Stimulated activated CD4-positive, alpha-beta T cell treated with anti-CD3 and anti-CD28 coated beads, Interleukin-2, amount 100 ng/mL, for 4 hours (primary cell): ENCODE results near the gene MSRB2.
"Not testable (repeated sequence)": the region's sequence is repeated elsewhere in the genome, so short reads cannot be mapped to it uniquely, and the experiment has no call there.

ENCODE experiments used
- DNase-seq: peaks from one replicate; pipeline ENCODE4 v3.0.0-alpha.2; 2020; ENCODE audit warnings: low read depth

Gene MSRB2

GRCh38 chr10:23070092-23070912 lies 25.1 kb upstream of the MSRB2 start:
- not testable (repeated sequence) for DNase-seq

GRCh38 chr10:23070913-23071218 lies 24.5 kb upstream of the MSRB2 start:
- no peak for DNase-seq

GRCh38 chr10:23072593-23072992 lies 22.8 kb upstream of the MSRB2 start:
- DNase-seq, result not testable (repeated sequence)

- no peak for DNase-seq
Measured at GRCh38 chr10:23073527-23073926, 21.9 kb upstream of the MSRB2 start.

- no peak for DNase-seq
Measured at GRCh38 chr10:23075672-23076071, 19.7 kb upstream of the MSRB2 start.

GRCh38 chr10:23078114-23078513 lies 17.3 kb upstream of the MSRB2 start:
- DNase-seq, result no peak

- DNase-seq, result no peak
Measured at GRCh38 chr10:23079700-23080099, 15.7 kb upstream of the MSRB2 start.

- DNase-seq, result no peak
Measured at GRCh38 chr10:23080262-23080661, 15.1 kb upstream of the MSRB2 start.

GRCh38 chr10:23081221-23081750 lies 14.1 kb upstream of the MSRB2 start:
- DNase-seq, result no peak

- no peak for DNase-seq
Measured at GRCh38 chr10:23081891-23082290, 13.5 kb upstream of the MSRB2 start.

- no peak for DNase-seq
Measured at GRCh38 chr10:23088609-23089008, 6.8 kb upstream of the MSRB2 start.

- no peak for DNase-seq
Measured at GRCh38 chr10:23094786-23095403, 484 bp upstream of the MSRB2 start.

GRCh38 chr10:23095966-23096801 lies 805 bp downstream of the MSRB2 start:
- DNase-seq, result no peak

- DNase-seq, result no peak
Measured at GRCh38 chr10:23096802-23097549, 1.6 kb downstream of the MSRB2 start.

GRCh38 chr10:23099079-23099478 lies 3.7 kb downstream of the MSRB2 start:
- DNase-seq, result no peak

GRCh38 chr10:23099816-23100215 lies 4.4 kb downstream of the MSRB2 start:
- no peak for DNase-seq

- DNase-seq, result peak; percentile 13
Measured at GRCh38 chr10:23100331-23101030, 5.1 kb downstream of the MSRB2 start.

GRCh38 chr10:23106331-23107072 lies 11.1 kb downstream of the MSRB2 start:
- DNase-seq, result no peak

- DNase-seq, result no peak
Measured at GRCh38 chr10:23110722-23111516, 15.5 kb downstream of the MSRB2 start.
